ENCODE measurements around the gene EYA4.

GRCh38 chr6:133568970-133569889 lies 328.1 kb downstream of the EYA4 start:
- peak; percentile 54 for TF ChIP-seq CTCF (IDR thresholded peaks at IDR 0.05; ENCODE audit: low read length)
- TF ChIP-seq EZH2 (IDR thresholded peaks at IDR 0.05; ENCODE audit: borderline replicate concordance, low read length): no peak
